HCT116 (cell line): ENCODE results near the gene EME1. TPM values are rescaled to one million over a fixed set of nuclear protein-coding genes. Genes with fewer than 3 reads are reported as not detected.

Experiments used
- ATAC-seq: fragments of 200-7000 bp; cut with Tn5 transposase; 2 replicates; pipeline ENCODE4 v1.9.1; 2020; ENCODE audit warnings: mild to moderate bottlenecking, moderate library complexity
- BruUV-seq: library from RNA; stranded (reverse); fragments of 400-500 nt; replicated peaks from 2 replicates; lab custom pipeline; 2021; lab: Mats Ljungman, UMichigan
- CTCF ChIA-PET: fragments of 300-600 bp; sonication (Branson Sonifier 250); formaldehyde crosslinking; loops from one replicate; lab custom pipeline; 2021; ENCODE audit warnings: antibody characterized with exemption; lab: Charles Lee
- POLR2A ChIA-PET: fragments of 300-600, 350-600 bp; sonication (Branson Sonifier 250); formaldehyde crosslinking; loops from one replicate; lab custom pipeline; 2021; ENCODE audit warnings: antibody characterized with exemption; lab: Charles Lee
- RAD21 ChIA-PET, 2 experiments: fragments of 300-600 bp; sonication (Branson Sonifier 250); formaldehyde crosslinking; loops; one replicate each; lab custom pipeline; 2023; ENCODE audit warnings: low total read pairs in 2 of 2; ENCODE audit not compliant: uncharacterized antibody in 2 of 2, unreplicated experiment in 2 of 2, low non-redundant PET in 1 of 2; lab: Charles Lee
- DNase-seq: peaks from one replicate; pipeline ENCODE4 v3.0.0-alpha.2; 2010; ENCODE audit warnings: low read depth, low spot score
- H2AFZ ChIP-seq: fragments of 200-600 bp; shearing (Covaris generic), sonication (generic); 2 replicates; pipeline ENCODE4 v1.6.1; 2017; ENCODE audit warnings: low read depth, mixed run types, mixed read lengths, antibody characterized with exemption, low read length; ENCODE audit not compliant: poor library complexity, severe bottlenecking
- H3K27ac ChIP-seq: 2 replicates; pipeline ENCODE4 v1.5.1; 2012; ENCODE audit warnings: low read depth, low read length
- H3K27me3 ChIP-seq: fragments of 200-600 bp; sonication (generic); 2 replicates; pipeline ENCODE4 v1.6.1; 2016; ENCODE audit warnings: mixed run types, low read length, mixed read lengths; ENCODE audit not compliant: insufficient read depth
- H3K36me3 ChIP-seq, 2 experiments: fragments of 200-500 bp in 1 of 2; fragments of 200-600 bp in 1 of 2; sonication (Bioruptor generic) in 1 of 2; sonication (generic) in 1 of 2; 2 replicates each; pipeline versions ENCODE4 v1.5.1 to v1.6.1; 2014 to 2016; ENCODE audit warnings: low read length in 2 of 2, inconsistent platforms in 1 of 2, mixed read lengths in 1 of 2, mixed run types in 1 of 2; ENCODE audit not compliant: insufficient read depth in 2 of 2, control insufficient read depth in 1 of 2
- H3K4me1 ChIP-seq, 2 experiments: fragments of 200-600 bp in 1 of 2; sonication (generic) in 1 of 2; 2 replicates each; pipeline versions ENCODE4 v1.5.1 to v1.6.1; 2012 to 2017; ENCODE audit warnings: low read length in 2 of 2, inconsistent platforms in 1 of 2, mild to moderate bottlenecking in 1 of 2, mixed read lengths in 1 of 2, mixed run types in 1 of 2, moderate library complexity in 1 of 2; ENCODE audit not compliant: insufficient read depth in 2 of 2, control insufficient read depth in 1 of 2
- H3K4me2 ChIP-seq: fragments of 200-600 bp; sonication (generic); 2 replicates; pipeline ENCODE4 v1.6.1; 2017; ENCODE audit warnings: mixed run types, low read length, mixed read lengths
- H3K4me3 ChIP-seq, 2 experiments: fragments of 200-600 bp in 1 of 2; sonication (generic) in 1 of 2; replicated peaks in 1 of 2; 2 replicates each; pipeline ENCODE4 v1.5.1; 2011 to 2016; ENCODE audit warnings: low read length in 2 of 2, control low read depth in 1 of 2, low read depth in 1 of 2, mild to moderate bottlenecking in 1 of 2, mixed read lengths in 1 of 2, mixed run types in 1 of 2
- H3K79me2 ChIP-seq: fragments of 200-600 bp; sonication (generic); 2 replicates; pipeline ENCODE4 v1.6.1; 2017; ENCODE audit warnings: mild to moderate bottlenecking, mixed run types, low read length, moderate library complexity, mixed read lengths; ENCODE audit not compliant: insufficient read depth
- H3K9ac ChIP-seq: fragments of 200-600 bp; sonication (generic); 2 replicates; pipeline ENCODE4 v1.6.1; 2016; ENCODE audit warnings: low read length, mixed read lengths
- H3K9me2 ChIP-seq: fragments of 200-600 bp; sonication (generic), shearing (Covaris generic); 2 replicates; pipeline ENCODE4 v1.6.1; 2017; ENCODE audit warnings: mixed run types, mild to moderate bottlenecking, moderate library complexity; ENCODE audit not compliant: insufficient read depth
- H3K9me3 ChIP-seq, 2 experiments: fragments of 200-500 bp in 1 of 2; fragments of 200-600 bp in 1 of 2; sonication (Bioruptor generic) in 1 of 2; sonication (generic) in 1 of 2; 2 replicates each; pipeline ENCODE4 v1.6.1; 2014 to 2017; ENCODE audit warnings: low read length in 2 of 2, mixed read lengths in 2 of 2, inconsistent platforms in 1 of 2, low read depth in 1 of 2, mild to moderate bottlenecking in 1 of 2, mixed run types in 1 of 2, moderate library complexity in 1 of 2; ENCODE audit not compliant: control insufficient read depth in 1 of 2, insufficient read depth in 1 of 2
- H4K20me1 ChIP-seq: fragments of 200-600 bp; sonication (generic), shearing (Covaris generic); 2 replicates; pipeline ENCODE4 v1.6.1; 2017; ENCODE audit warnings: mixed run types, mild to moderate bottlenecking, moderate library complexity; ENCODE audit not compliant: insufficient read depth
- ATF3 ChIP-seq: IDR thresholded peaks from 2 replicates; pipeline ENCODE4 v1.6.1; 2012
- CBX3 ChIP-seq: IDR thresholded peaks from 2 replicates; pipeline ENCODE4 v1.6.1; 2012; ENCODE audit warnings: low read depth
- CEBPB ChIP-seq: IDR thresholded peaks from 2 replicates; pipeline ENCODE4 v1.6.1; 2012; ENCODE audit warnings: low read depth
- CTCF ChIP-seq, 3 experiments: fragments of 200-600 bp in 1 of 3; sonication (generic) in 1 of 3; IDR thresholded peaks in 2 of 3; conservative IDR thresholded peaks in 1 of 3; 2 replicates each; pipeline ENCODE4 v1.5.1; 2012 to 2017; ENCODE audit warnings: low read depth in 2 of 3, low read length in 2 of 3, antibody characterized with exemption in 1 of 3, borderline replicate concordance in 1 of 3, control low read depth in 1 of 3, mild to moderate bottlenecking in 1 of 3, mixed read lengths in 1 of 3, mixed run types in 1 of 3, moderate library complexity in 1 of 3; ENCODE audit not compliant: insufficient read depth in 1 of 3
- EGR1 ChIP-seq: IDR thresholded peaks from 2 replicates; pipeline ENCODE4 v1.6.1; 2012; ENCODE audit warnings: low read depth
- ELF1 ChIP-seq: IDR thresholded peaks from 2 replicates; pipeline ENCODE4 v1.6.1; 2012; ENCODE audit warnings: low read depth, borderline replicate concordance
- EZH2 ChIP-seq: fragments of 200-600 bp; sonication (generic); IDR thresholded peaks from 2 replicates; pipeline ENCODE4 v1.6.1; 2017; ENCODE audit warnings: antibody characterized with exemption, mixed run types
- EZH2phosphoT487 ChIP-seq: fragments of 200-600 bp; IDR thresholded peaks from 2 replicates; pipeline ENCODE4 v1.6.1; 2018; ENCODE audit warnings: antibody characterized with exemption, borderline replicate concordance
- JUND ChIP-seq: IDR thresholded peaks from 2 replicates; pipeline ENCODE4 v1.6.1; 2012
- MAX ChIP-seq: IDR thresholded peaks from 2 replicates; pipeline ENCODE4 v1.6.1; 2012
- POLR2A ChIP-seq: IDR thresholded peaks from 2 replicates; pipeline ENCODE4 v1.7.0; 2011; ENCODE audit warnings: borderline replicate concordance; ENCODE audit not compliant: insufficient read depth, insufficient read length; ENCODE audit errors: extremely low read depth
- POLR2AphosphoS5 ChIP-seq: IDR thresholded peaks from 2 replicates; pipeline ENCODE4 v1.6.1; 2011; ENCODE audit warnings: mild to moderate bottlenecking, low read depth, low read length, moderate library complexity
- RAD21 ChIP-seq: IDR thresholded peaks from 2 replicates; pipeline ENCODE4 v1.6.1; 2012; ENCODE audit warnings: low read depth, mild to moderate bottlenecking
- SIN3A ChIP-seq: IDR thresholded peaks from 2 replicates; pipeline ENCODE4 v1.6.1; 2012; ENCODE audit warnings: low read depth
- SP1 ChIP-seq: IDR thresholded peaks from 2 replicates; pipeline ENCODE4 v1.6.1; 2012; ENCODE audit warnings: low read depth
- TCF7L2 ChIP-seq: IDR thresholded peaks from 2 replicates; pipeline ENCODE4 v1.7.0; 2011; ENCODE audit warnings: borderline replicate concordance, inconsistent platforms; ENCODE audit not compliant: insufficient read depth, insufficient read length; ENCODE audit errors: extremely low read depth
- ZNF274 ChIP-seq: fragments of 200-500 bp; sonication (Bioruptor generic); IDR thresholded peaks from 2 replicates; pipeline ENCODE4 v1.6.1; 2014; ENCODE audit warnings: mild to moderate bottlenecking, low read depth, low read length, inconsistent platforms
- intact Hi-C: fragments of 100-400 bp; cut with micrococcal nuclease; formaldehyde crosslinking; loops from 2 replicates; pipeline ENCODE4 v1.10.0; 2022
- total RNA-seq: library from RNA; stranded (reverse); gene quantifications from one replicate; pipeline ENCODE4 v1.2.1, GENCODE V29; 2021; ENCODE audit not compliant: unreplicated experiment

The EME1 gene
- total RNA-seq, 1 experiment from 2014 or later = 31.8 TPM

GRCh38 chr17:50389534-50389933 is 16.5 kb downstream of the EME1 start:
- TF ChIP-seq ELF1 = no peak
- TF ChIP-seq, all 23 proteins: peak for 0
- Histone ChIP-seq H3K4me2 (no peak overlapping the region), H3K4me1 (no peaks in the 10 kb centered on the region), H2AFZ (no peak overlapping the region), H3K79me2 (peaks cover 96% of the 10 kb centered on the region), H3K9me3 (no peaks in the 10 kb centered on the region), H3K36me3 (peaks cover 94% of the 10 kb centered on the region in 2 experiments), H3K4me3 (no peak overlapping the region), H4K20me1 (peaks cover 10% of the 10 kb centered on the region; the same call in 1 of the 2 replicates), H3K9ac (no peak overlapping the region), H3K27me3 (no peaks in the 10 kb centered on the region), H3K27ac (no peak overlapping the region), H3K9me2 (no peaks in the 10 kb centered on the region)
- POLR2A ChIA-PET = interaction anchor here (1.0 to 2.3 kb wide), 3 partner anchors 8 to 189 kb away, joined by 4 to 6 read pairs (median 4); partner anchors contain the start of gene LRRC59
- CTCF ChIA-PET = interaction anchor here (1.5 kb wide), 1 partner anchor 8 kb away, joined by 10 read pairs; the partner anchor contains the start of gene LRRC59
- no peak for DNase-seq
- BruUV-seq = no TSS peak
- no peak for ATAC-seq
- intact Hi-C loops = no loop called here
- RAD21 ChIA-PET = no interaction called here

- ATAC-seq (no peak), DNase-seq (no peak)
- Histone ChIP-seq H3K36me3 (peaks cover 70 to 73% of the 10 kb centered on the region in 2 experiments), H3K27me3 (no peaks in the 10 kb centered on the region), H3K4me3 (no peak overlapping the region), H3K4me1 (peaks cover 4 to 19% of the 10 kb centered on the region in 2 experiments), H3K9me2 (no peaks in the 10 kb centered on the region), H3K27ac (no peak overlapping the region), H3K9ac (no peak overlapping the region), H3K9me3 (no peaks in the 10 kb centered on the region), H3K4me2 (no peak overlapping the region), H4K20me1 (peaks cover 10% of the 10 kb centered on the region; the same call in 1 of the 2 replicates), H2AFZ (no peak overlapping the region), H3K79me2 (peaks cover 96% of the 10 kb centered on the region)
- TF ChIP-seq TCF7L2 = no peak
- TF ChIP-seq RAD21 = no peak
- no peak for TF ChIP-seq EGR1
- no peak for TF ChIP-seq CBX3
- TF ChIP-seq JUND = no peak
- no peak for TF ChIP-seq ZNF274
- TF ChIP-seq POLR2AphosphoS5 = no peak
- no peak for TF ChIP-seq ELF1
- no peak for TF ChIP-seq MAX
- TF ChIP-seq CTCF (IDR thresholded peaks at IDR 0.05 in 2 of 3, conservative IDR thresholded peaks at IDR 0.05 in 1 of 3; ENCODE audit: borderline replicate concordance in 1 of 3, insufficient read depth in 1 of 3, low read depth in 2 of 3, low read length in 2 of 3) = no peak
- TF ChIP-seq EZH2phosphoT487 = no peak
- no peak for TF ChIP-seq ATF3
- TF ChIP-seq POLR2A = no peak
- TF ChIP-seq CEBPB = no peak
- TF ChIP-seq EZH2 = no peak
- no peak for TF ChIP-seq SP1
- no peak for TF ChIP-seq SIN3A
- intact Hi-C loops = no loop called here
- ChIA-PET POLR2A (no interaction called here), CTCF (no interaction called here), RAD21 (no interaction called here)
- BruUV-seq = no TSS peak
Measured at GRCh38 chr17:50392621-50393020, 19.6 kb downstream of the EME1 start.
